T-helper 1 cell (primary cell): Measurements from ENCODE around the gene RARRES1.

ENCODE experiments used
- DNase-seq, 5 donors: peaks; one replicate each; pipeline ENCODE4 v3.0.0-alpha.2; 2012 to 2020

Gene RARRES1

DNA sequence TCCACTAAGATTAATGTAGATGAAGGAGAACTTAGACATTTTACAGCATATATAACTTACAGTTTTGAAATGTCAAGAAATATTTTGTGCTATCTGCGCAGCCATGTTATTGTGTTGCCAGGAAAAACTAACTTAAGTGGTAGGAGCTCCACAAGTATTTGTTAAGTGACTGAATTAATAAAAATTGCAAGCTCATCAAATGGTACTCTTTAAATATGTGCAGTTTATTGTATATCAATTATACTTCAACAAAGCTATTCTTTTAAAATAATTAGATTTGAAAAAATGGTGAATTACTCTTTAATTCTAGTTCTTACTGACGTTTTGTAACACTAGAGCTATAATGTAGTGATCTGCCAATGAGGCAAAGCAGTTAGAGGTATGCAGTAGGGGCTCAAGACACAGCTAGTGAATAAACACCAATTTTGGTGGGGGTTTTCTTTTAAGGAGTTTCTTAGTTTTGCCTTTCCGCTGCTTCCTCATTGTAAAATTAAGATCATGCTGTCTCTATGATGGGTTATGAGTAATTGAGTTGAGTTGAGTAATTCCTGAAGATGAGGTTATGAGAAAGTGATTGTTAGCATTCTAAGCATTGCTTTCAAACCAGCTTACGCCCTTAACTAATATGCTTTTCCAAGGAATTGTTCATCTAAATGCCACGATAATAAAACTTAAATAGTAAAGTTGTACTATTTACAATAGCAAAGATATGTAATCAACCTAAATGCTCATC is 48.9 kb downstream of the RARRES1 start:
- no peak for DNase-seq

DNA sequence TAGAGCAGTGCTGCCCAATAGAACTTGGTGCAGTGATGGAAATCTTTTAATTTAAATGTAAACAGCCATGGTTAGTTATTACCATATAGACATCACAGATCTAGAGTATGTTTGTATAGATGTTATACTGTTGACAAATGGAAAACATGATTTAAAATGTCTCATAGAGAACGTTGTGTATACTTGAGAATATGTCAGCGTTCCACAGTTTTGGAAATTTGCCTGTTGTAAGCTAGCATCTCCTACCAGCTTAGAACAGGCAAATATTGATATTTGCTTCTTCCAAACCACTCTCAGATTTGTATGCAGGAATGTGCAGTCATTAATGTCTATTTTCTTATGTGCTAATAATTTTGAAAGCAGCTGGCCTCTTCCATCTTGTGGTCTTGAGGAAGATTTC is 51.4 kb downstream of the RARRES1 start:
- no peak for DNase-seq

DNA sequence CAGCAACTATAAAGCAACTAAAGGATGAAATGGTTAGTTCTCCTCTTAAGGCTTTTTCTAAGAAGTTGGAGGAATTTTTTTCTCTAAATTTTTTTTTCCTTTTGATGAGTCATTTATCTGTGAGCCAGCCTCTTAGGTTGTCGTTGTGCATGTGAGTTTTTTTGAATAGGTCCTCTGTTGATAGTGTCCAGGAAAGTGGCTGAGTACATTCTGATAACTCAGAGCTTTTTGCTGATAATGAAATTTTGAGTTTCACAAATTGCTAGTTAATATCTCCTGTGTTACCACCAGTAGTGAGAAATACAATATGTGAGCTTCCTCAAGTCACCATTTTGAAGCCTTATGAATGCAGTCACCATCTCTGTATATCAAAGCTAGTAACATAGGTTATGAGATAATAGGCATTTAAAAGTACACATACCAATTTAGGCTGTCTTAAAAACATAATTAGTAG is 52.7 kb downstream of the RARRES1 start:
- no peak for DNase-seq

DNA sequence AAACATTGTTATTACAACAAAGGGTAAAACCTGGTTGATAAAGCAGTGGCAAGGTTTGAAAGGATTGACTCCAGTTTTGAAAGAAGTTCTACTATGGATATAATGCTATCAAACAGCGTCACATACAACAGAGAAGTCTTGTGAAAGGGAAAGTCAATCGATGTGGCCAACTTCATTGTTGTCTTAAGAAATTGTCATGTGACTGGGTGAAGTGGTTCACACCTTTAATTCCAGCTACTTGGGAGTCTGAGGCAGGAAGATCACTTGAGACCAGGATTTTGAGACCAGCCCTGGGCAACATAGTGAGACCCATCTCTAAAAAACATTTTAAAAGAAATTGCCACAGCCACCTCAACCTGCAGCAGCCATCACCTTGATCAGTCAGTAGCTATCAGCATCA is 53.6 kb downstream of the RARRES1 start:
- DNase-seq = no peak

DNA sequence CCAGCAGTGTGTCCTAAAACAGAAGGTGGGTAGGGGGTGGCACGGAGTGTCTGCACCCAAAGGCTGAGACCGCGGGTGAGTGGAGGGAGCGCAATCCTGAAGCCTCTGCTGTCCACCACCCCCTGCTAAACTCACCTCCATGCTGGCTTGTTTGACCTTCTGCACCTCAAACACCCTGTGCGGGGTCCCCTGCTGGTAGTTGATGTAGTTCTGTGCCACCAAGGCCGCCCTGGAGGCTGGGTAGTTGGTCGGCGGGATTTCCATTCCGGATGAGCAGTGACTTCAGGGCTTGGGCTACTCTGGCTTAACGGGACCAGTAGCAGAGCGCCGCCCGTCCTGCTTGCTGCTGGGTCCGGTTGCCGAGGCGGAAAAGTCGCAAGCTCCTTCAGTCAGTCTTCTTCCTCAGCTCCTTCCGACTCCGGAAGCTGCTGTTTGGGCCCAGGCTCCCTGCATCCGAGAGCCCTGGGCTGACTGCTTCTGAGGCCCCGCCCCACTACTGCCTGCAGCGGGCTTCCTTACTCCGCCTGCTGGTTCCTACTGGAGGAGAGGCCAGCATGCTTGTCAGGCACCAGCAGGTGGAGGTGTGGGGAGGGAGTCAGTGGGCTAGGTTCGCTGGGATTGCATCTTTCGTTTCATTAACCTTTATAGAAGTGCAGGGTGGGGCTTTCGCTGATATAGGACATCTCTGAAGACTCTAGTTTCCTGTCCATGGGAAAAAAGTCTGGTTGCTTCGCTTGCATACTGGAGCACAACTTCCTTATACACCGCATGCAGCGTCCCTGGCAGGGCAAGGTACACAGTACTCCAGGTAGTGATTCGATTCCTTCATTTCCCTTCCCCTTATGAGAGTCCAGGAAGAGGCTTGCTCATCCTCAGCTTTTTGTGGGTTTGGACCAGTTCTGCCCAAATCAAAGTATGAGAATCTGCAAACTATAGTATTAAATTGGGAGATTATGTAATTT is 59.8 kb downstream of the RARRES1 start, which contains the start of gene LXN:
Gene LXN (minus strand): TSS at position 434 of the 962 bp plus-strand sequence. CDS start 170 bp downstream, at position 264.
- DNase-seq = peak; percentile 62 to 88 (median 78)

DNA sequence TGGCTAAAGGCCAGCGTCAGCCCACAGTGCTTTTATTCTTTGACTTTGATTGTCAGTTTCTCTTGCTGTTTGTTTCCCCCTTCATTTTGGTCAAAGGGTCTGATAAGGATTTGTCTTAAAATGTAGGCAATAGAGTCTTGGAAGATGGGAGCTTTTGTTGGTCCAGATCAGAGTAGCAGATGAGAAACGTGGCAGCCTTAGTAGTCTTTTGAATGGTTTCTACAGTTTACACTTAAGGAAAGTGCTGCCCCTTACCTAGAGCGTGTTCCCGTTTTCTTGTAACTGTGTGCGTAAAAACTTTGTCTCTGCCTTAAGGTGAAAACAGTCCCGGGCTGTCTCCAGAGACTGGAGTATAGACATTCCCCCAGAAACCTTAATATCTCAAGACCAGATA is 60.4 kb downstream of the RARRES1 start:
- no peak for DNase-seq

DNA sequence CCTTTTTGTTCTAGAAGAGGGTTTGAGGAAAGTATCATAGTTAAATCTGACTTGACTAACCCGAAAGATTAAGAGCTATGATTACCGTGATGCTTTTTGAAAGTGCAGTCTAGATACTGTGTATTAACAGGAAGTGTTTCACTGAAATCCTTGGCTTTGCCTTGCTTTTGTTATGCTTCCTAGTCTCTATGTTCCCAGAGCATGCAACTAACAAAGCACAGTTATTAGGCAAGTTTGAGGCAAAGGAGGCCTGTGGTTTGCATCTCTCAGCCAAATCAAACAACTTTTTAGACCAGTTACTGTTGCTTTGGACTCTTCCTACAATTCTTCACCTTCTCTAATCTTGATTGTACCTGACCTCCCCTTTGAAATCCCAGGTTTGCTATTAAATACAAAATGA is 63.8 kb downstream of the RARRES1 start:
- DNase-seq = no peak

DNA sequence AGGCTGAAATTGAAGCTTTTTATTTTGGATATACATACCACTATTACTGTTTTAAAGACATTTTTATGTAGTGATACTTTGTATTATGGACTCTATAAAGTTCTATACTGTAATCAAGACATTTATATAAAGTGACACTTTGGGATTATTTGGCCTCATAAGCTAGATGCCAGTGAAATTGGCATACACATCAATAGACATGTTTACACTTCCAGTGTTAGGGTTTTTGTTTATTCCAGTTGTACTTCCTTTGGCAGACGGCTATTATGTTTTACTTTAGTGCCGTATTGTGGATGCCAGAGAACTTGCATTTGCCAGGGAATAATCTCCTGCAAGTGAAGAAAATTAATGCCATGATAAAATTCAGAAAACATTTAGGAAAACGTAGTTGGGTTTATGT is 65.8 kb downstream of the RARRES1 start:
- DNase-seq = no peak

DNA sequence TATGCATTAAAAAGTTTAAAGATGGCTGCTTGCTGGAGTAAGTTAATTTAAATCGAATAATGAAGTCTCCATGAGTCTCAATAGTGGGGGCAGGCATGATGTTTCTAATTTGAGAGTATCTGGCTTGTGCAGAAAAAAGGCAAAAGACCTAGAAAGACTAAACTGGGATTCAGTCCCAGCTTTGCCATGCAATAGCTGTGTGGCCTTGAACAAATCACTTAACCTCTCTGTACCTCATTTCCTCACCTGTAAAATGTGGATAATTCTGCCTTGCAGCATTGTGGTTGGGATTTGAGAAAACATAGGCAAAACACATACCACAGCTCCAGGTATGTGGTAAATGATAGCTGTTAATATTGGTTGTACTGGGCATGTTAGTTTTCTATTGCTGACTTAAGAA is 68.4 kb downstream of the RARRES1 start:
- no peak for DNase-seq

DNA sequence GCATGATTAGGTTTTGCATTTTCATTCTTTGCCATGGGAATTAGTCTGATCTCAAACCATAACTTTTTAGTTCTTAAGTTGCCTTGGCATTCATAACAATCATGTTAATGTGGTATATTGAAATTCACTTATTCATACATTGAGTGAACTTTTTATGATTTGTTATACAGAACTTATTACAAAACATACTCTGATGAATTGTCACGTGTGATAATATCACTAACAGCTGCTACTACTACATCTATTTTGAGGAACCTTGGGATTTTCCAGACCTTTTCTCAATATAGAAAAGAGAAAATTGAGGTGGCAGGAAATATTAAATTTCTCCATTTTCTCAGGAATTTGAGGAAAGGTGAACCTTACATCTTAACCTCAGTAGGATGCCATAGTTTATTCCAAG is 69.0 kb downstream of the RARRES1 start:
- no peak for DNase-seq

DNA sequence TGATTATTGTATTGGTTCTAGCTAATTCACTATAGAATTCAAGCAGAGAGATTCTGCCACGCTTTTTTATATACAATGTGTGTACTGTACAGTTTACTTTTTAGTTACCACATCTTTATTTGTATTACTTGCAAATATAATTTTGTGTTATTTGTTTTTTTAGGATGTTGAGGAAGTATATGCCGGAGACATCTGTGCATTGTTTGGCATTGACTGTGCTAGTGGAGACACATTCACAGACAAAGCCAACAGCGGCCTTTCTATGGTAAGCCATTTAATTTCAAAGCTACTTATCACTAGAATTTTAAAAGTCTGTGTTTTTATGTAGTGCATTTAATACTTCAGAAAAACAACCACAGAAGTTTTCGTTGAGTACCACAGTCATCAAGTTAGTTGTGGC is 71.5 kb downstream of the RARRES1 start:
- DNase-seq = no peak

DNA sequence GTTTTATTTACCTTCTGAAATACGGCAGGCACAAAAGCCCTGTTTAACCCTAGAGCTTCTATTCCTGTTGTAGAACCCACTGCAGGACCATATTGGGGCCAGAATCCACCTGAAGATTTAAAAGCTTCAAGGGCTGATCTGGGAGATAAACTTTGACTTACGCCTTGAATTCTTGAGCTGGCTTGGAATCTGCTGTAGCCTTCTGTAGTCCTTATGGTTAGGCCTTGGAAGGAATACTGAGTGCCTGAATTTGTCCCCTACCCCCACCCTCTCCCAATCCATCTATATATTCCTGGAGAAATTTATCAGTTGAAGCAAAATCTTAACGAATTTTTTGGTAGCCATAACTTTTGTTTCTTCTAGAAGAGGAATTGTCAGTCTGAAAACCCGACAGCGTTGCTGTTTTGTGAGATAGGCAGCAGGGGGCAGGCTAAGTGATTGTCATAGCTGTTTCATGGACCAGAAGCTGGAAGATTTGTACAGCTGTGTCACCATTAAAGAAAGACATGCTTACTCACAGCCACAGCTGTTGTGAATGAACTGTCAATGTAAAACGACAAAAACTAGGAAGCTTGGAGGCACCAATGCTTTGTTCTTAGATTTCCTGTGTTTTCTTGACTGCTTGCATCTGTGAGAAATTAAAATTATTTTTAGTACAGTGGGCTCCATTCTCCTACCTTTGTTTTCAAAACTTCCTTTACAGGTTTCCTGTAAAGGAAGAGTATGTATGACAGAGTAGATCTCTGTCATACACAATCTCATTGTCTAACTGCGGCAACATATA is 72.6 kb downstream of the RARRES1 start:
- DNase-seq = peak in 4 of 5 donors; percentile 8 to 53 (median 32)

DNA sequence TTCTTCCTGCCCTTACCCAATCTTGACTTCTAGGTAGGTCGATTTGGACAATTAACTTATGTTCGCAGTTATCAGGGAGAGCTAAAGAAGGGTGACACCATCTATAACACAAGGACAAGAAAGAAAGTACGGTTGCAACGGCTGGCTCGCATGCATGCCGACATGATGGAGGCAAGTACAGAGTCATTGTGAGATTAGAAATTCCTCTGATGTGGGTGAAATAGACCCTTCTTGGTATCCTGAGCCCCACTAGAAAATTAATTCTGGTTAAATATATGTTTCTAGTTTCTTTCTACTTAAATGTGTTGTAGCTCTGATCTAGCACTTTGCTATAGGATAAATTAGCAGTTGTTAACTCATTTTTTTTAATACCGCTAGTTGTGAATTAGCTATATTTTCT is 73.4 kb downstream of the RARRES1 start:
- peak in 1 of 5 donors; percentile 26 for DNase-seq

DNA sequence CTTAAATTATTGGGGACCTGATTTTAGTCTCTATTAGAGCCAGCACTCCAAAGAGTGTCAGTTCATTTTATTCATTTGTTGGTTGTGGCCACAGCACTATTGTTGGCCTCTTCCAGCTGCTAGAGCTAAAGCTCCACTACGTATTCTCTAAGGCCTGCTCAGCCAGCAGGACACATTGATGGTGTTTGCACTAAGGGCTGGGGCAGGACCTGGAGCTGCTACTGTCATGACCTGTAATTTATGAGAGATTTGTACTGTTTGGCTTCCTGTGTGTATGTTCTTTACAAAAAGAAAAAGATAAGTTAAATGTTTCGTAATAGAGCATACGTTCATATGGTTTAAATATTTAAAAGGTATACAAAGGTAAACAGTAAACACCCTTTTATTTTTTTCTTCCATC is 79.8 kb downstream of the RARRES1 start:
- DNase-seq = no peak

DNA sequence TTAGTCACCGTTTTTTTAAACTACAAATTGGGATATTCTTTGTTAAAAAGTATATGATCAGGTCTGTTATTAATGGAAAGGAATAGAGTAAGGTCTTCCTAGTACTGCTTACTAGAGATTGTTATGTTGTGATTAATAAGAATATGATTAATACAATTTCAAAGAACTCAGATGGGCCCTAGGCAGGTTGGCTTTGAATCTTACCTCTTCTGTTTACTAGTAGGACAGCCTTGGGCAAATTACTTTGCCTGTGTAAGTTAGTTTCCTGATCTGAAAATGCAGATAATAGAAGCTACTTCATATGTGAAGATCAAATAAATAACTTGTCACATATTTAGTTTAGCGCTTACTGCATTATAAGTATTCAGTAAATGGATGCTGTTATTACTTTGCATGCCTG is 81.1 kb downstream of the RARRES1 start:
- no peak for DNase-seq

DNA sequence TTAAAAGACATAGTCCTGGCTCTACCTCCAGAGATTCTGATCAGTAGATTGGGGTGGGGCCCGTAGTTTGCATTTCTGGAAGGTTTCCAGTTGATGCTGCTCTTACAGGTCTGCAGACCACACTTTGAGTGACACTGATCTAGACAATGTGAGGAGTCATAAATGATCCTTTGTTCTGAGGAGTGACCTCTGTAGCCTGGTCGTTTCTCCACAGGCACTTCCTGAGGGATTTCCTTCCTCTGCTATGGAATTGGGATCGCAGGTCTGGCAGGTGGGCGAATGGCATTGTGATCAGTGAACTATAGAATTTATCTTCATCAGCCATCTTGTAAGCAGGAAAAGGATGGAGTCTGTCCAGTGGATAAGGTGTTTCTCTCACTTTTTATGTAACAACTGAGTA is 82.5 kb downstream of the RARRES1 start:
- DNase-seq = no peak
